H7 (cell line): ENCODE data around the gene TIMP3. TPM values are rescaled to one million over a fixed set of nuclear protein-coding genes. Genes with fewer than 3 reads are reported as not detected.
"Not testable (repeated sequence)": the region's sequence is repeated elsewhere in the genome, so short reads cannot be mapped to it uniquely, and the experiment has no call there.

Experiments used
- DNase-seq: peaks from one replicate; pipeline ENCODE4 v3.0.0; 2012
- H3K27me3 ChIP-seq: 2 replicates; pipeline ENCODE4 v1.6.0; 2011; ENCODE audit warnings: mild to moderate bottlenecking, low read length; ENCODE audit not compliant: control insufficient read depth, insufficient read depth
- H3K36me3 ChIP-seq: replicated peaks from 2 replicates; pipeline ENCODE4 v1.5.1; 2011; ENCODE audit warnings: low read length; ENCODE audit not compliant: control insufficient read depth, insufficient read depth
- H3K4me3 ChIP-seq: 2 replicates; pipeline ENCODE4 v1.5.1; 2011; ENCODE audit warnings: low read depth, mild to moderate bottlenecking, control low read depth, low read length, moderate library complexity; ENCODE audit not compliant: insufficient read depth
- total RNA-seq: library from RNA; depleted of rRNA; stranded (reverse); fragments of >200 nt; shearing (Covaris generic); gene quantifications from 2 replicates; pipeline ENCODE4 v1.2.3, GENCODE V29; 2014

TIMP3 gene
- total RNA-seq, 1 experiment from 2014 or later: 6.7 TPM

- Histone ChIP-seq H3K27me3 (no peaks in the 10 kb centered on the region), H3K4me3 (no peak overlapping the region), H3K36me3 (peaks cover 4% of the 10 kb centered on the region)
- DNase-seq: no peak
Measured at GRCh38 chr22:32858121-32858703, 56.7 kb downstream of the TIMP3 start.

DNA sequence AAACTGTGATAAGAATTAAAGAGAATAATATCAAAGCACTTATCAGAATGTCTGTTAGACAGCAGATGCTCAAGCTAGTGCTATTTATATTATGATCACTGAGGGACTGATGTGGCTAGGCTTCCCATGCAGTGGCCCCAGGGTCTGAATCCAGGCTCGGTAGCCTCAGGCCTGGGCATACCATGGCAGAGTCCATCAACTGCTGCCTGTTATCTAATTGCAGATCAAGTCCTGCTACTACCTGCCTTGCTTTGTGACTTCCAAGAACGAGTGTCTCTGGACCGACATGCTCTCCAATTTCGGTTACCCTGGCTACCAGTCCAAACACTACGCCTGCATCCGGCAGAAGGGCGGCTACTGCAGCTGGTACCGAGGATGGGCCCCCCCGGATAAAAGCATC, 57.5 kb downstream of the TIMP3 start:
- H3K36me3 ChIP-seq: peaks cover 4% of the 10 kb centered on the region
- no peak overlapping the region for H3K4me3 ChIP-seq

GRCh38 chr22:32859743-32860142, 58.2 kb downstream of the TIMP3 start:
- Histone ChIP-seq H3K36me3 (peaks cover 8% of the 10 kb centered on the region), H3K27me3 (no peaks in the 10 kb centered on the region), H3K4me3 (no peak overlapping the region)
- DNase-seq: no peak

More for the DNA sequence above, 57.5 kb downstream of the TIMP3 start:
- DNase-seq: no peak
- H3K27me3 ChIP-seq: no peaks in the 10 kb centered on the region

- H3K27me3 ChIP-seq: no peaks in the 10 kb centered on the region
- H3K4me3 ChIP-seq: no peak overlapping the region
- peaks cover 11% of the 10 kb centered on the region for H3K36me3 ChIP-seq
- no peak for DNase-seq
Measured at GRCh38 chr22:32861330-32861729, 59.8 kb downstream of the TIMP3 start.

DNA sequence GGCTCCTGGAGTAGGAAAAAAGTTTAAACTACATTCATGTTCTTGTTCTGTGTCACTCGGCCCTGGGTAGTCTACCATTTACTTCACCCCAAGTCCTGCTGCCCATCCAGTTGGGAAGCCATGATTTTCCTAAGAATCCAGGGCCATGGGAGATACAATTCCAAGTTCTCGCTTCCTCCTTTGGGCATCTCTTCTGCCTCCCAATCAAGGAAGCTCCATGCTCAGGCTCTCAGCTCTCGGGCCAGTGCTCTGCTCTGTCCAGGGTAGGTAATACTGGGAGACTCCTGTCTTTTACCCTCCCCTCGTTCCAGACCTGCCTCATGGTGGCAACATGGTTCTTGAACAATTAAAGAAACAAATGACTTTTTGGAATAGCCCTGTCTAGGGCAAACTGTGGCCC, 60.6 kb downstream of the TIMP3 start:
- DNase-seq: no peak
- Histone ChIP-seq H3K27me3 (no peaks in the 10 kb centered on the region), H3K36me3 (peaks cover 13% of the 10 kb centered on the region), H3K4me3 (no peak overlapping the region)

GRCh38 chr22:32862936-32863661, 61.6 kb downstream of the TIMP3 start:
- DNase-seq: no peak
- no peak overlapping the region for H3K4me3 ChIP-seq
- H3K36me3 ChIP-seq: peaks cover 13% of the 10 kb centered on the region
- no peaks in the 10 kb centered on the region for H3K27me3 ChIP-seq

DNA sequence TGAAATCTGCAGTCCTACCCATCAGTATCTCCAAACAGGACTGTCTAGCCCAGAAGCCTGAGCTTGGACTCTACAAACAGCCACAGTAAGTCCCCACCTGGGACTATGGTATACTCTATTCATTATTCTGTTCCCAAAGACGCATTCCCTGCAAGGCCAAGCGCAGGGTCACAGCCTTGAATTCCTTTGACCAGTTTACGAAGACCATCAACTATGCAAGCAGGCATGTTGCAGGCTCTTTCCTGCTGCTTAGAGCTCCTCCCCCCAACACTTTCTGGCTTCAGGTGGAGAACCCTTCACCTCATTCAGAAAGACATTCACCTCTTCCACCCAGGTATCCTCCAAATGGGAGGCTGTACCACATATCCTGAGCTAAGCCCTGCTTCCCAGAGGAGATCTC, 62.5 kb downstream of the TIMP3 start:
- Histone ChIP-seq H3K27me3 (no peaks in the 10 kb centered on the region), H3K36me3 (peaks cover 13% of the 10 kb centered on the region), H3K4me3 (no peak overlapping the region)
- no peak for DNase-seq

DNA sequence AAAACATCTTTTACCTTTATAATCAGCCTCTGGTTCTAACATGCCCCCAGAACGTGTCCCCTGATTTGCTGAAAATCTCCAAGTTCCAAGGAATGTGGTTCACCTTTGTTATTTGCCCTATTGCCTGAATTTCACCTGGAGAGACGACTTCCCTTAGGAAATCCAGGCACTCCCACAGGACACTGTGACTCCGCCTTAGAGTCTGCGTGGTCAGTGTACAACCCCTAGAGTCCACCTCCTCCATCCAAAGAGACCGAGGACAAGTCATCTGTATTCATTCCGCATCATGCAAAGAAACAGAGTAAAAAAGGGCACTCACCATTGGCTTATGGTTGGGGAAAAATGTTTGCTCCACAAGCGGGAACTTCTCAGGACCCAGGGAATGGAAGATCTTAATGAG, 63.1 kb downstream of the TIMP3 start:
- no peak overlapping the region for H3K4me3 ChIP-seq
- peaks cover 13% of the 10 kb centered on the region for H3K36me3 ChIP-seq
- no peak for DNase-seq
- no peaks in the 10 kb centered on the region for H3K27me3 ChIP-seq

GRCh38 chr22:32866953-32867352, 65.4 kb downstream of the TIMP3 start:
- no peak for DNase-seq
- no peaks in the 10 kb centered on the region for H3K27me3 ChIP-seq
- no peak overlapping the region for H3K4me3 ChIP-seq
- peaks cover 8% of the 10 kb centered on the region for H3K36me3 ChIP-seq

DNA sequence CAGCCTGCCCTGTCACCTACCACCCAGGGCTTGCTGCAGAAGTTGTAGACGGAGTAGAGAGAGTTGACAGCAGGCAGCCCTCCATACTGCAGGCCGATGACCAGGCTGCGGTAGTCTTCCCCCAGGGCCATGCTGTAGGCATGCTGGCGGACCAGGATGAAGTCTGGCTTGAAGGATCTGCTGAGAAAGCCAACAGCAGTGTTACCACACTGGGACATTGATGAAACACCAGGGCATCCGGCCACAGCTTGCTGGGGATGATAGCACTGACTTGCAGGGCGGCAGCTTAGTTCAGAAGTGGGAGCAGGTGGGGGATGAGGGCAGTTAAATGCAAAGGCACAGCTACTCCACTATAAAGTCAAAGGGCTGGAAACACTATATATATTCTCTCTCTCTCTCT, 67.4 kb downstream of the TIMP3 start:
- peaks cover 8% of the 10 kb centered on the region for H3K36me3 ChIP-seq
- no peak overlapping the region for H3K4me3 ChIP-seq
- DNase-seq: no peak
- H3K27me3 ChIP-seq: no peaks in the 10 kb centered on the region

DNA sequence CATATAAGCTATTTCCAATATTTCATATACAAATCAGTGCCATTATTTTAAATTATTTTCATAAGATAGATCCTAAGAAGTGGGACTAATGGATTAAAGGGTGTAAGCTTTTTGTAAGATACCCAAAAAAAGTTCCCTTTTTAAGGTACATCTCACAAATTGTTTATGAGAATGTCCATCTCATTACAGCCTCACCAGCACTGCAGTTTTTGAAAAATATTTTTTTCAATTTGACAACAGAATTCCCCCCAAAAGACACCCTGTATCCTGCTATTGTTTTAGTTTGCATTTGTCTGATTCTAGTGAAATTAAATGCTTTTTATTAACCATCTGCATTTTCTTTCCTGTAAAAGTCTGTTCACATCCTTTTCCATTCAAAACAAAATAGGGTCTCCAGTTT, 69.0 kb downstream of the TIMP3 start:
- Histone ChIP-seq H3K36me3 (peaks cover 2% of the 10 kb centered on the region), H3K4me3 (no peak overlapping the region), H3K27me3 (no peaks in the 10 kb centered on the region)
- DNase-seq: no peak

DNA sequence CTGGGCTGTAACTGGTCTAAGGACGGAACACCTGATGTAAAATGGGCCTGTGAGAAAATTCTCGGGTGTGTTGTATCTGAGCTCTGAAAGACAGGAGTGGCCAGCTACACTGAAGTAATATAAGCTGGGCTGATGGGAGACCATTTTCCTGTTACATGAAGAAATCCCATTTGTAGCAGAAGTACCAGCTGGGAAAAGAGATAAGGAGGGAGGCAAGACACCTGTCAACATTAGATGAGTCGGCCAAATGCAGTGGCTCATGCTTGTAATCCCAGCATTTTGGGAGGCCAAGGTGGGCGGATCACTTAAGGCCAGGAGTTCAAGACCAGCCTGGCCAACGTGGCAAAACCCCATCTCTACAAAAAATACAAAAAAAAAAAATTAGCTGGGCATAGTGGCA, 72.1 kb downstream of the TIMP3 start:
- not testable (repeated sequence) for H3K4me3 ChIP-seq, DNase-seq, H3K27me3 ChIP-seq, H3K36me3 ChIP-seq

GRCh38 chr22:32874385-32874784, 72.9 kb downstream of the TIMP3 start:
- no peak for DNase-seq
- Histone ChIP-seq H3K27me3 (no peaks in the 10 kb centered on the region), H3K36me3 (no peaks in the 10 kb centered on the region), H3K4me3 (no peak overlapping the region)

DNA sequence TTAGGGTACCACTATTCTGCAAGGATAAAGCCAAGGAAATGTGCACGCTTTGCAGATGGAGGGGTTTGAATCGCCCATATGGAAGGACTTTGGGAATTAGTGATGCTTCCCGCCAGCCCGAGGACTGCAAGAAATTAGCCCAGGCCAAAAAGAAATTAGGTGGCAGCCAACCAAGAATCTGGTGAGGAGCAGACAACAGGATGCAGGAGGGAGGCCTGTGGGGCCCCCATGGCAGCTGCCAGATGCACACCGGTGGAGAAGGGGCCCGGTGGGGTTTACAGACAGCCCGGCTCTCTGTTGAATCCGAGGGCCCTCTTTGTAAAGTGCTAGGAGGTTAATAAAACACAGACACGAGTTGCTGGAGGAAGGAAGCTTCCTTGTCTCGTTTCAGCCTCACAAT, 73.5 kb downstream of the TIMP3 start:
- DNase-seq: no peak
- Histone ChIP-seq H3K36me3 (no peaks in the 10 kb centered on the region), H3K4me3 (no peak overlapping the region), H3K27me3 (no peaks in the 10 kb centered on the region)

GRCh38 chr22:32876516-32876915, 75.0 kb downstream of the TIMP3 start:
- Histone ChIP-seq H3K36me3 (no peaks in the 10 kb centered on the region), H3K27me3 (no peaks in the 10 kb centered on the region), H3K4me3 (no peak overlapping the region)
- no peak for DNase-seq
